Measurements from ENCODE around the gene EPHB4.

EPHB4 gene

GRCh38 chr7:100827330-100828226 lies at the start of gene EPHB4:
Gene EPHB4 (minus strand): TSS chr7:100827523. CDS start chr7:100827030, 493 bp downstream.
- peaks cover 36% of the 10 kb centered on the region for H3K27me3 Mint-ChIP-seq
- H3K36me3 Mint-ChIP-seq (ENCODE audit: low read depth), result no peaks in the 10 kb centered on the region
- peak within 1 kb of the TSS; percentile 71 for H3K4me3 Mint-ChIP-seq
- H3K27ac Mint-ChIP-seq, result no peak within 1 kb of the TSS
- peaks cover 19% of the 10 kb centered on the region for H3K4me1 Mint-ChIP-seq
- DNase-seq (peak; percentile 18), ATAC-seq (peak; percentile 41)
- no peaks in the 10 kb centered on the region for H3K9me3 Mint-ChIP-seq

- Mint-ChIP-seq H3K36me3 (ENCODE audit: low read depth) (peaks cover 74% of the 10 kb centered on the region), H3K9me3 (no peaks in the 10 kb centered on the region), H3K4me1 (peaks cover 56% of the 10 kb centered on the region), H3K27ac (peak overlapping the region; percentile 97), H3K4me3 (peak overlapping the region; percentile 97), H3K27me3 (no peaks in the 10 kb centered on the region)
- ATAC-seq, result peak; percentile 45
- peak; percentile 49 for DNase-seq
Measured at GRCh38 chr7:100875356-100875751, 48.0 kb upstream of the EPHB4 start.

GRCh38 chr7:100874577-100875355 lies 47.4 kb upstream of the EPHB4 start, which contains the start of gene SRRT:
Gene SRRT (plus strand): TSS chr7:100875103. CDS start chr7:100875591, 488 bp downstream.
- Mint-ChIP-seq H3K4me1 (peaks cover 52% of the 10 kb centered on the region), H3K27me3 (no peaks in the 10 kb centered on the region), H3K36me3 (ENCODE audit: low read depth) (peaks cover 71% of the 10 kb centered on the region), H3K27ac (peak within 1 kb of the TSS; percentile 97), H3K9me3 (no peaks in the 10 kb centered on the region), H3K4me3 (peak within 1 kb of the TSS; percentile 97)
- ATAC-seq (peak; percentile 91), DNase-seq (peak; percentile 99)

- H3K27me3 Mint-ChIP-seq, result no peaks in the 10 kb centered on the region
- no peak for ATAC-seq
- peak overlapping the region; percentile 97 for H3K27ac Mint-ChIP-seq
- peaks cover 48% of the 10 kb centered on the region for H3K4me1 Mint-ChIP-seq
- peak overlapping the region; percentile 97 for H3K4me3 Mint-ChIP-seq
- peak; percentile 14 for DNase-seq
- peaks cover 65% of the 10 kb centered on the region for H3K36me3 Mint-ChIP-seq (ENCODE audit: low read depth)
- no peaks in the 10 kb centered on the region for H3K9me3 Mint-ChIP-seq
Measured at GRCh38 chr7:100874300-100874576, 46.9 kb upstream of the EPHB4 start.

DNA sequence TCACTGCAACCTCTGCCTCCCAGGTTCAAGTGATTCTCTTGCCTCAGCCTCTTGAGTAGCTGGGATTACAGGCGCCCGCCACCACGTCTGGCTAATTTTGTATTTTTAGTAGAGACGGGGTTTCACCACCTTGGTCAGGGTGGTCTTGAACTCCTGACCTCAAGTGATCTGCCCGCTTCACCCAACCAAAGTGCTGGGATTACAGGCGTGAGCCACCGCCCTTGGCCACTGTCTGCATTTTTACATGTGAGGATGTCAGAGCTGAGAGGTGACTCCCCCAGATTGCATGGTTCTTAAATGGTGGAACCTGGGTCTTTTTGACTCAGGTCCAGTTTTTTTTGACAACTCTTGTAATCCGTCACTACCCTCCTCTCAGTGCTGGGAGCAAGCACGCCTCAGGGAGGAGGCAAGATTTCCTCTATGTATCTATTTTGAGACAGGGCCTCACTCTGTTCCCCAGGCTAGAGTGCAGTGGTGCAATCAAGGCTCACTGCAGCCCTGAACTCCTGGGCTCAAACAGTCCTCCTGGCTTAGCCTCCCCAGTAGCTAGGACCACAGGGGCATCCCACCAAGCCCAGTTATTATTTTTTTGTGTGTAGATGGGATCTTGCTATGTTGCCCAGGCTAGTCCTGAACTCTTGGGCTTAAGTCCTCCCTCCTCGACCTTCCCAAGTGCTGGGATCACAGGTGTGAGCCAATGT lies 46.4 kb upstream of the EPHB4 start:
- ATAC-seq (no peak), DNase-seq (no peak)
- no peaks in the 10 kb centered on the region for H3K27me3 Mint-ChIP-seq
- H3K36me3 Mint-ChIP-seq (ENCODE audit: low read depth), result peaks cover 60% of the 10 kb centered on the region
- peaks cover 48% of the 10 kb centered on the region for H3K4me1 Mint-ChIP-seq
- peak overlapping the region; percentile 97 for H3K4me3 Mint-ChIP-seq
- H3K9me3 Mint-ChIP-seq, result no peaks in the 10 kb centered on the region
- peak overlapping the region; percentile 97 for H3K27ac Mint-ChIP-seq

- ATAC-seq (no peak), DNase-seq (no peak)
- Mint-ChIP-seq H3K27me3 (no peaks in the 10 kb centered on the region), H3K27ac (peak overlapping the region; percentile 68), H3K4me3 (peak overlapping the region; percentile 87), H3K9me3 (no peaks in the 10 kb centered on the region), H3K4me1 (peaks cover 20% of the 10 kb centered on the region), H3K36me3 (ENCODE audit: low read depth) (peaks cover 15% of the 10 kb centered on the region)
Measured at GRCh38 chr7:100867776-100868485, 40.6 kb upstream of the EPHB4 start.

DNA sequence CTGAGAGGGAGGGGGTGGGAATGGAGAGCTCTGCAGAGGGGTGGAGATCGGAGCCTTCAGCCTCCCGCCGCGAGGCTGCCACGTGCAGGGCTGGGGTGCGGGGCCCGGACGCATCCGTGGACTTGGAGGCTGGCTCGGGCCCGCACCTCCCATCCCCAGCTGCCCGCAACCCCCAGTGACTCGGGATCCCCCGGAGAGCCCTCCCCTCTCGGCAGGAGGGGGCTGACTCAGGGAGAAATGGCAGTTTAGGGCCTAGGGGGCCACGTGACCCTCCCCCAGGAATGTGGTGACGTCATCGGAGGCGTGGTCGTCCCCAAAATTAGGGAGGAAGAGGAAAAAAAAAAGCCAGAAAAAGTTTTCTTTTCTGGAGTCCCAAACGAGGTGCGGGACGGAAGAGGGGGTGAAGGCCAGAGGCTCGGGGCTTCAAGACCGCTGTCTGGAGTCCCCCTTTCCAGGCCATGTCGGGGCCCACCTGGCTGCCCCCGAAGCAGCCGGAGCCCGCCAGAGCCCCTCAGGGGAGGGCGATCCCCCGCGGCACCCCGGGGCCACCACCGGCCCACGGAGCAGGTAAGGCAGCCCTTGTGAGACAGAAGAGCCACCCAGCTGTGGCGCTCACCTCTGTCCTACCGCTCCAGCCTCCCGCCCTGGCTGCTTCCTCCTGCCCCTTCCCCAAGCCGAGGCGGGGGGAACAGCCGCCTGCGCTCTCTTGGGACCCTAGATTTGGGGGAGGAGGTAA lies 39.9 kb upstream of the EPHB4 start, which contains the start of gene TRIP6:
TSS of gene TRIP6 (plus strand) at position 348 of the 736 bp plus-strand sequence. CDS start at position 459, 111 bp downstream.
- Mint-ChIP-seq H3K4me3 (peak within 1 kb of the TSS; percentile 87), H3K27ac (peak within 1 kb of the TSS; percentile 92), H3K27me3 (no peaks in the 10 kb centered on the region), H3K9me3 (no peaks in the 10 kb centered on the region), H3K36me3 (ENCODE audit: low read depth) (peaks cover 16% of the 10 kb centered on the region), H3K4me1 (peaks cover 17% of the 10 kb centered on the region)
- DNase-seq (peak; percentile 82), ATAC-seq (peak; percentile 66)

GRCh38 chr7:100866729-100867039 lies 39.4 kb upstream of the EPHB4 start:
- Mint-ChIP-seq H3K27me3 (no peaks in the 10 kb centered on the region), H3K4me3 (peak overlapping the region; percentile 87), H3K4me1 (peaks cover 17% of the 10 kb centered on the region), H3K36me3 (ENCODE audit: low read depth) (peaks cover 16% of the 10 kb centered on the region), H3K27ac (peak overlapping the region; percentile 92), H3K9me3 (no peaks in the 10 kb centered on the region)
- ATAC-seq (no peak), DNase-seq (no peak)

DNA sequence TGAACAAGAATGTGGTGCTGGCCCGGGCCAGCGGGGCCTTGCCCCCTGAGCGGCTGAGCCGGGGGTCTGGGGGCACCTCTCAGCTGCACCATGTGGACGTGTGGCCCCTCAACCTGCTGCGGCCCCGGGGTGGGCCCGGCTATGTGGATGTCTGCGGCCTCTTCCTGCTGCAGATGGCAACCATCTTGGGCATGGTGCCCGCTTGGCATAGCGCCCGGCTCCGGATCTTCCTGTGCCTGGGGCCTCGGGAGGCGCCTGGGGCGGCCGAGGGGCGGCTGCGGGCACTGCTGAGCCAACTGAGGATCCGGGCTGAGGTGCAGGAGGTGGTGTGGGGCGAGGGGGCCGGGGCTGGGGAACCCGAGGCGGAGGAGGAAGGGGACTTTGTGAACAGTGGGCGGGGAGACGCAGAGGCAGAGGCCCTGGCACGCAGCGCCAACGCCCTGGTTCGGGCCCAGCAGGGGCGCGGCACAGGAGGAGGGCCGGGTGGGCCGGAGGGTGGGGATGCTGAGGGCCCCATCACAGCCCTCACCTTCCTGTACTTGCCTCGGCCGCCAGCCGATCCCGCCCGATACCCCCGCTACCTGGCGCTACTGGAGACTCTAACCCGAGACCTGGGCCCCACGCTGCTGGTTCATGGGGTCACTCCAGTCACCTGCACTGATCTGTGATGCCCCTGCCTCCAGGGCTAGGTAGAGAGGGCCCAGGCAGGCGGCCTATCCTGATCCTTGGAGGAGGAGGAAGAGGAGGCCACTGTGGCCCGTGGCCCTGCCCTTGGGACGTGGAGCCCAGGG lies 38.8 kb upstream of the EPHB4 start:
- peak; percentile 44 for DNase-seq
- Mint-ChIP-seq H3K4me3 (peak overlapping the region; percentile 87), H3K27me3 (no peaks in the 10 kb centered on the region), H3K36me3 (ENCODE audit: low read depth) (peaks cover 13% of the 10 kb centered on the region), H3K4me1 (peaks cover 17% of the 10 kb centered on the region), H3K27ac (peak overlapping the region; percentile 92), H3K9me3 (no peaks in the 10 kb centered on the region)
- ATAC-seq, result peak; percentile 39

- Mint-ChIP-seq H3K4me3 (no peak overlapping the region), H3K9me3 (no peaks in the 10 kb centered on the region), H3K4me1 (peaks cover 17% of the 10 kb centered on the region), H3K27me3 (no peaks in the 10 kb centered on the region), H3K36me3 (ENCODE audit: low read depth) (peaks cover 15% of the 10 kb centered on the region), H3K27ac (no peak overlapping the region)
- DNase-seq (no peak), ATAC-seq (no peak)
Measured at GRCh38 chr7:100865372-100865911, 38.1 kb upstream of the EPHB4 start.

DNA sequence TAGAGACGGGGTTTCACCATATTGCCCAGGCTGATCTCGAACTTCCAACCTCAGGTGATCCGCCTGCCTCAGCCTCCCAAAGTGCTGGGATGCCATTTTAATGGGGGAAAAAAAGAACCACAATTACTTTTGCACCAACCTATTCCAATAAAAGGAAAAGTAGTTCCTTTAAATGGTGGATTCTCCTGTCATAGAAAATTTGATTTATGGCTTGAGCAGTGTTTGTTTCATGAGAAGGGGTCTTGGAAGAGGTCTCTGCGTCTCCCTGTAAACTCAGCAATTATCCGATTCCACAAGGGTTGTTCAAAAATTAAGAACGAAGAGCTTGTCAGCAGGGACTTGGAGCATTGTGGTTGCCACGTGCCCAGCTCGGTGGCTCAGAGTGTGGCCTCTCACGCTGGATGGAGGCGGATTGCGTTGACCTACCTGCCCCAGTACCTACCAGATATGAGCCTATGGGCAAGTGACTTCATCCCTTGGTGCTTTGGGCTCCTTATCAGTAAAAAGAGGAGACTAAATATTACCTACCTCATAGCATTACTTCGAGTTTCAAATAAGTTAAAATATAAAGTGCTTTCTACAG lies 37.0 kb upstream of the EPHB4 start:
- no peak overlapping the region for H3K4me3 Mint-ChIP-seq
- ATAC-seq (no peak), DNase-seq (no peak)
- H3K27me3 Mint-ChIP-seq, result no peaks in the 10 kb centered on the region
- H3K27ac Mint-ChIP-seq, result no peak overlapping the region
- H3K9me3 Mint-ChIP-seq, result no peaks in the 10 kb centered on the region
- H3K36me3 Mint-ChIP-seq (ENCODE audit: low read depth), result peaks cover 15% of the 10 kb centered on the region
- H3K4me1 Mint-ChIP-seq, result peaks cover 17% of the 10 kb centered on the region

DNA sequence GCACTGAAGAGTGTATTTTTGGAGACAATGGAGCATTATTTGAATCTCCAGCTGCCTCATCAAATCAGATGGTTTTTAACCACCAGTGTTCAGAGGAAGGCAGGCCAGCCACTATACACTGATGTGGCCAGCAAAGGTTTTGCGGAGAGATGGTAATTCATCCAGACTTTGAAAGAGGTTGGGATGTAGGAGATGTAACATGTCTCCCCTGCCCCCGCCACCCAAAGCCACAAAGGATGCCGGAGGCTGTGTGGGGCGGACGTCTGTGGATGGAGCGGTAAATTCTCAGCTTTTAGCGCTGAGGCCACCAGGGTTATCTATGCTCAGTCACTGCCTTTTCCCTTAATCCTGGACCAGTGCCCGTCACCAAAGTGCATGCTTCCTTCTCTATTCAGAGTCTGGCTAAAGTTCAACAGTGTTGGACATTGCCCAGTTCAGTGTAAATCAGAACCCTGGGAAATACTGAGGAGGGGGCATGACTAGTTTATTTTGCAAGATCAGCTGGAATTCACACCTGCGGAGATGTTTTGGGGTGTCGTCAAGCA lies 36.2 kb upstream of the EPHB4 start:
- DNase-seq (no peak), ATAC-seq (no peak)
- peaks cover 15% of the 10 kb centered on the region for H3K4me1 Mint-ChIP-seq
- peaks cover 15% of the 10 kb centered on the region for H3K36me3 Mint-ChIP-seq (ENCODE audit: low read depth)
- no peaks in the 10 kb centered on the region for H3K27me3 Mint-ChIP-seq
- H3K27ac Mint-ChIP-seq, result no peak overlapping the region
- H3K4me3 Mint-ChIP-seq, result no peak overlapping the region
- no peaks in the 10 kb centered on the region for H3K9me3 Mint-ChIP-seq

Data from activated naive CD8-positive, alpha-beta T cell treated with anti-CD3 and anti-CD28 coated beads, Interleukin-2, amount 50 U/mL, for 24 hours (primary cell).